A549 (cell line): ENCODE results near the gene CACNA1H. TPM values are rescaled to one million over a fixed set of nuclear protein-coding genes. Genes with fewer than 3 reads are reported as not detected.
A peak's percentile ranks its signal among the peaks of the same experiment; 100 is the strongest.

Source experiments
- ATAC-seq, 2 experiments: fragments of 200-7000 bp in 1 of 2; fragments of >200 bp in 1 of 2; cut with Nextera tagmentation in 1 of 2; cut with Tn5 transposase in 1 of 2; 3 replicates each; pipeline versions ENCODE4 v1.8.0 to v1.9.1; 2018 to 2020; ENCODE audit warnings: mild to moderate bottlenecking in 1 of 2, moderate library complexity in 1 of 2
- CTCF ChIA-PET: fragments of 300-600 bp; sonication (Branson Sonifier 250); formaldehyde crosslinking; extraction: SDS; loops from one replicate; lab custom pipeline; 2021; ENCODE audit warnings: antibody characterized with exemption, inconsistent platforms; lab: Yijun Ruan, JAX
- POLR2A ChIA-PET: fragments of 350-600 bp; formaldehyde crosslinking; extraction: SDS; loops from one replicate; lab custom pipeline; 2021; ENCODE audit warnings: antibody characterized with exemption, inconsistent platforms; lab: Yijun Ruan, JAX
- DNase-seq, 2 experiments: peaks; one replicate each; pipeline versions ENCODE4 v3.0.0 to v3.0.0-alpha.2; 2011 to 2016; ENCODE audit warnings: low read depth in 1 of 2, low spot score in 1 of 2
- FAIRE-seq: peaks from 2 replicates; lab custom pipeline; 2011; peaks lifted over from hg19 to GRCh38; lab: Jason Lieb, UNC
- H3K27ac ChIP-seq, 2 experiments: fragments of >200 bp; sonication (Bioruptor Twin); formaldehyde crosslinking; 3 replicates each; pipeline ENCODE4 v1.5.1; 2016 to 2017
- H3K4me1 ChIP-seq: fragments of >200 bp; sonication (Bioruptor Twin); formaldehyde crosslinking; 3 replicates; pipeline ENCODE4 v1.6.1; 2016
- H3K4me2 ChIP-seq: fragments of >200 bp; sonication (Bioruptor Twin); formaldehyde crosslinking; 3 replicates; pipeline ENCODE4 v1.6.1; 2016
- H3K4me3 ChIP-seq: fragments of >200 bp; sonication (Bioruptor Twin); formaldehyde crosslinking; 3 replicates; pipeline ENCODE4 v1.5.1; 2016
- H3K9me3 ChIP-seq: fragments of >200 bp; sonication (Bioruptor Twin); formaldehyde crosslinking; 3 replicates; pipeline ENCODE4 v1.6.1; 2016
- BHLHE40 ChIP-seq: IDR thresholded peaks from 2 replicates; pipeline ENCODE4 v1.6.1; 2012; ENCODE audit warnings: low read depth, low read length, inconsistent platforms
- CTCF ChIP-seq: fragments of >200 bp; sonication (Bioruptor Twin); formaldehyde crosslinking; IDR thresholded peaks from 3 replicates; pipeline ENCODE4 v1.5.1; 2016
- E2F6 ChIP-seq: IDR thresholded peaks from 2 replicates; pipeline ENCODE4 v1.6.1; 2012; ENCODE audit warnings: low read depth, borderline replicate concordance
- EHF ChIP-seq: fragments of 250-450 bp; sonication (Bioruptor Pico); IDR thresholded peaks from 2 replicates; pipeline ENCODE4 v1.5.0; 2020; ENCODE audit warnings: mild to moderate bottlenecking
- ESRRA ChIP-seq: fragments of 150-350 bp; IDR thresholded peaks from 2 replicates; pipeline ENCODE4 v1.6.1; 2014; ENCODE audit warnings: mild to moderate bottlenecking, low read length, borderline replicate concordance
- HEYL ChIP-seq: fragments of 250-450 bp; sonication (Bioruptor Pico); IDR thresholded peaks from 2 replicates; pipeline ENCODE4 v1.8.0; 2021; ENCODE audit warnings: mild to moderate bottlenecking, moderate library complexity
- HOXB13 ChIP-seq: fragments of 250-450 bp; sonication (Bioruptor Pico); IDR thresholded peaks from 2 replicates; pipeline ENCODE4 v1.5.0; 2020; ENCODE audit warnings: low read depth, mild to moderate bottlenecking, moderate library complexity
- HOXB5 ChIP-seq: fragments of 250-450 bp; sonication (Bioruptor Pico); IDR thresholded peaks from 2 replicates; pipeline ENCODE4 v1.5.0; 2020; ENCODE audit warnings: mild to moderate bottlenecking, moderate library complexity
- JUN ChIP-seq, 2 experiments: fragments of >200 bp; sonication (Bioruptor Twin); formaldehyde crosslinking; IDR thresholded peaks; 2 replicates in 1 of 2; 3 replicates in 1 of 2; pipeline ENCODE4 v1.6.1; 2016 to 2017
- JUNB ChIP-seq: fragments of >200 bp; sonication (Bioruptor Twin); formaldehyde crosslinking; IDR thresholded peaks from 2 replicates; pipeline ENCODE4 v1.6.1; 2016
- KDM1A ChIP-seq: fragments of 200-600 bp; sonication (generic); IDR thresholded peaks from 2 replicates; pipeline ENCODE4 v1.6.1; 2016; ENCODE audit warnings: low read depth, mild to moderate bottlenecking
- PHF8 ChIP-seq: fragments of 200-600 bp; sonication (generic); IDR thresholded peaks from 2 replicates; pipeline ENCODE4 v1.6.1; 2016; ENCODE audit warnings: low read depth, mild to moderate bottlenecking, antibody characterized with exemption, moderate library complexity, borderline replicate concordance
- POLR2A ChIP-seq: IDR thresholded peaks from 2 replicates; pipeline ENCODE4 v1.6.1; 2012; ENCODE audit warnings: mild to moderate bottlenecking, low read length
- RAD21 ChIP-seq, 2 experiments: fragments of >200 bp in 1 of 2; sonication (Bioruptor Twin) in 1 of 2; formaldehyde crosslinking in 1 of 2; IDR thresholded peaks in 1 of 2; conservative IDR thresholded peaks in 1 of 2; 2 replicates in 1 of 2; 3 replicates in 1 of 2; pipeline ENCODE4 v1.6.1; 2012 to 2018; ENCODE audit warnings: inconsistent platforms in 1 of 2
- RARB ChIP-seq: fragments of 250-450 bp; sonication (Bioruptor Pico); IDR thresholded peaks from 2 replicates; pipeline ENCODE4 v1.8.0; 2021; ENCODE audit warnings: mild to moderate bottlenecking, moderate library complexity
- RFX5 ChIP-seq: fragments of 450-650 bp; IDR thresholded peaks from 2 replicates; pipeline ENCODE4 v1.7.1; 2014; ENCODE audit warnings: antibody characterized with exemption, mild to moderate bottlenecking, moderate library complexity
- RNF2 ChIP-seq: fragments of 200-600 bp; sonication (generic); IDR thresholded peaks from 2 replicates; pipeline ENCODE4 v1.6.1; 2016; ENCODE audit warnings: low read depth, mild to moderate bottlenecking, antibody characterized with exemption, moderate library complexity, borderline replicate concordance
- SMC3 ChIP-seq: fragments of >200 bp; sonication (Bioruptor Twin); formaldehyde crosslinking; IDR thresholded peaks from 3 replicates; pipeline ENCODE4 v1.6.1; 2018; ENCODE audit warnings: inconsistent platforms
- ZFP36 ChIP-seq: fragments of 450-650 bp; IDR thresholded peaks from 2 replicates; pipeline ENCODE4 v1.6.1; 2014; ENCODE audit warnings: borderline replicate concordance; ENCODE audit not compliant: partially characterized antibody
- WGBS: methylation state at CpG from one replicate; pipeline ENCODE4 v1.1.6; 2017; ENCODE audit errors: missing lambda C conversion rate; 5-methylcytosine and 5-hydroxymethylcytosine counted together
- polyA minus RNA-seq: library from RNA; depleted of rRNA, polyadenylated mRNA; stranded (reverse); fragments of >200 nt; gene quantifications from 2 replicates; pipeline ENCODE4 v1.2.3, GENCODE V29; 2011; rRNA and poly(A)+ RNA removed
- polyA plus RNA-seq, 4 experiments: library from polyadenylated mRNA; depleted of rRNA in 3 of 4; stranded (reverse); fragments of >200 nt; fragmentation: RNase III in 1 of 4; extraction: RNeasy Plus Mini Kit Qiagen cat#74134 plus additional on column Dnase treatment in 1 of 4; gene quantifications; 2 replicates in 3 of 4; 3 replicates in 1 of 4; pipeline ENCODE4 v1.2.3, GENCODE V29; 2011 to 2017
- TF ChIP-seq, protein P1 (sequence below): IDR thresholded peaks from 2 replicates; pipeline ENCODE4 v1.6.1; 2012
- TF ChIP-seq, protein P2 (sequence below): fragments of 200-600 bp; sonication (generic); IDR thresholded peaks from 2 replicates; pipeline ENCODE4 v1.6.1; 2016; ENCODE audit warnings: antibody characterized with exemption, mild to moderate bottlenecking, moderate library complexity

The CACNA1H gene
- polyA plus RNA-seq (2011; rRNA removed): 7.2 and 8.6 TPM in 2 replicates
- polyA plus RNA-seq (2012; cell fraction: cytosol; rRNA removed): 11.7 and 18.5 TPM in 2 replicates
- 41.3 and 56.9 TPM in 2 replicates for polyA plus RNA-seq (2012; cell fraction: nucleus; rRNA removed)
- 11.7 to 15.8 TPM (median 14.1 TPM) in 3 replicates for polyA plus RNA-seq (2017; fragmentation: RNase III; extraction: RNeasy Plus Mini Kit Qiagen cat#74134 plus additional on column Dnase treatment)
- polyA minus RNA-seq: 14.1 and 17.6 TPM in 2 replicates

- Histone ChIP-seq H3K4me2 (peak within 1 kb of the TSS; percentile 98), H3K9me3 (0 out of 3 replicates have a peak, but pooled peaks cover 3% of the 10 kb centered on the region), H3K4me1 (peaks cover 36% of the 10 kb centered on the region), H3K27ac (peak within 1 kb of the TSS; percentile 87 to 96), H3K4me3 (peak within 1 kb of the TSS; percentile 53)
- POLR2A ChIA-PET: no interaction called here
- 0 out of 5 replicates have a peak, but pooled peaks of 1 of the 2 experiments have one; percentile 19 for TF ChIP-seq RAD21 (conservative IDR thresholded peaks at IDR 0.05 in 1 of 2, IDR thresholded peaks at IDR 0.05 in 1 of 2)
- TF ChIP-seq PHF8: no peak
- TF ChIP-seq SMC3: peak; percentile 32; the same call in 1 of the 3 replicates
- TF ChIP-seq, protein P1, sequence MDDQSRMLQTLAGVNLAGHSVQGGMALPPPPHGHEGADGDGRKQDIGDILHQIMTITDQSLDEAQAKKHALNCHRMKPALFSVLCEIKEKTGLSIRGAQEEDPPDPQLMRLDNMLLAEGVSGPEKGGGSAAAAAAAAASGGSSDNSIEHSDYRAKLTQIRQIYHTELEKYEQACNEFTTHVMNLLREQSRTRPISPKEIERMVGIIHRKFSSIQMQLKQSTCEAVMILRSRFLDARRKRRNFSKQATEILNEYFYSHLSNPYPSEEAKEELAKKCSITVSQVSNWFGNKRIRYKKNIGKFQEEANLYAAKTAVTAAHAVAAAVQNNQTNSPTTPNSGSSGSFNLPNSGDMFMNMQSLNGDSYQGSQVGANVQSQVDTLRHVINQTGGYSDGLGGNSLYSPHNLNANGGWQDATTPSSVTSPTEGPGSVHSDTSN: no peak
- peak; percentile 22; the same call in 1 of the 2 replicates for TF ChIP-seq POLR2A
- peak; percentile 74 for TF ChIP-seq CTCF
- TF ChIP-seq JUN (IDR thresholded peaks at IDR 0.05): peak in 1 of 2 experiments; percentile 34; a peak in 1 of 5 replicates
- CTCF ChIA-PET: interaction anchor here (2.2 to 3.0 kb wide), 2 partner anchors 14 to 29 kb away, joined by 15 to 21 read pairs; no protein-coding TSS in a partner anchor
- no peak for FAIRE-seq
- peak in 1 of 2 experiments; percentile 17; a peak in 1 of 6 replicates for ATAC-seq
- peak in 1 of 2 experiments; percentile 58 for DNase-seq
- 0% methylated on average over 2 of the region's 98 CpGs for WGBS
Measured at GRCh38 chr16:1152651-1153259, at the start of gene CACNA1H. TSS of gene CACNA1H (plus strand) at chr16:1153106. CDS start at chr16:1153738, 632 bp downstream.

DNA sequence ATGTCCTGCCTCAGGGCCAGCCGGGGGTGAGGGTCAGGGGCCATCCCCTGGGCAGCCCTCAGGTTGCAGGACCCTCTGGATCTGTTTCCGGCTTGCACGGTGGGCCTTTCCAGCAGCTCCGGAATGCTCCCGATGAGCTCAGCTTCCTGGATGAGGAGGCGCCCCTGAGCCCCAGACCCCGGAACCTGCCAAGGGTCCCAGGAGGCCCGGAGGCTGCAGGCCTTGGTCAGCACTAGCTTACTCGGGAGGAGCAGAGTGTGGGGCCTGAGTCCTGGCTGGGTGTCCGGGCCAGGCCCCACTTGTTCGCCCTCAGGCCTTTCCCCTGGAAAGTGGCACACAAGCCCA, 49.3 kb upstream of the CACNA1H start:
- WGBS: 61% methylated on average over 3 of the region's 11 CpGs
- H3K4me2 ChIP-seq: no peak overlapping the region; the same call in 2 of the 3 replicates

More for the DNA sequence above, 49.3 kb upstream of the CACNA1H start:
- H3K9me3 ChIP-seq: no peaks in the 10 kb centered on the region
- peaks cover 20% of the 10 kb centered on the region for H3K4me1 ChIP-seq
- DNase-seq: no peak
- no peak overlapping the region for H3K27ac ChIP-seq
- TF ChIP-seq BHLHE40 (no peak), HEYL (CRISPR knock-in tag) (no peak), E2F6 (no peak), RNF2 (no peak), PHF8 (no peak), RFX5 (no peak), HOXB13 (CRISPR knock-in tag) (no peak), EHF (CRISPR knock-in tag) (no peak), RARB (CRISPR knock-in tag) (no peak), ZFP36 (no peak), KDM1A (no peak), JUNB (no peak), HOXB5 (CRISPR knock-in tag) (no peak), ESRRA (no peak)
- TF ChIP-seq, protein P2, sequence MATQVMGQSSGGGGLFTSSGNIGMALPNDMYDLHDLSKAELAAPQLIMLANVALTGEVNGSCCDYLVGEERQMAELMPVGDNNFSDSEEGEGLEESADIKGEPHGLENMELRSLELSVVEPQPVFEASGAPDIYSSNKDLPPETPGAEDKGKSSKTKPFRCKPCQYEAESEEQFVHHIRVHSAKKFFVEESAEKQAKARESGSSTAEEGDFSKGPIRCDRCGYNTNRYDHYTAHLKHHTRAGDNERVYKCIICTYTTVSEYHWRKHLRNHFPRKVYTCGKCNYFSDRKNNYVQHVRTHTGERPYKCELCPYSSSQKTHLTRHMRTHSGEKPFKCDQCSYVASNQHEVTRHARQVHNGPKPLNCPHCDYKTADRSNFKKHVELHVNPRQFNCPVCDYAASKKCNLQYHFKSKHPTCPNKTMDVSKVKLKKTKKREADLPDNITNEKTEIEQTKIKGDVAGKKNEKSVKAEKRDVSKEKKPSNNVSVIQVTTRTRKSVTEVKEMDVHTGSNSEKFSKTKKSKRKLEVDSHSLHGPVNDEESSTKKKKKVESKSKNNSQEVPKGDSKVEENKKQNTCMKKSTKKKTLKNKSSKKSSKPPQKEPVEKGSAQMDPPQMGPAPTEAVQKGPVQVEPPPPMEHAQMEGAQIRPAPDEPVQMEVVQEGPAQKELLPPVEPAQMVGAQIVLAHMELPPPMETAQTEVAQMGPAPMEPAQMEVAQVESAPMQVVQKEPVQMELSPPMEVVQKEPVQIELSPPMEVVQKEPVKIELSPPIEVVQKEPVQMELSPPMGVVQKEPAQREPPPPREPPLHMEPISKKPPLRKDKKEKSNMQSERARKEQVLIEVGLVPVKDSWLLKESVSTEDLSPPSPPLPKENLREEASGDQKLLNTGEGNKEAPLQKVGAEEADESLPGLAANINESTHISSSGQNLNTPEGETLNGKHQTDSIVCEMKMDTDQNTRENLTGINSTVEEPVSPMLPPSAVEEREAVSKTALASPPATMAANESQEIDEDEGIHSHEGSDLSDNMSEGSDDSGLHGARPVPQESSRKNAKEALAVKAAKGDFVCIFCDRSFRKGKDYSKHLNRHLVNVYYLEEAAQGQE: no peak
- no peak overlapping the region for H3K4me3 ChIP-seq
- ATAC-seq: no peak
- FAIRE-seq: no peak
- CTCF ChIA-PET: interaction anchor here (0.6 to 1.8 kb wide), 26 partner anchors 9 to 318 kb away, joined by 3 to 12 read pairs (median 4); partner anchors contain the start of genes GNG13 and TPSG1
- POLR2A ChIA-PET: no interaction called here
